ENCODE results near the gene APOL6.
A peak's percentile ranks its signal among the peaks of the same experiment; 100 is the strongest.
"Not testable (repeated sequence)": the region's sequence is repeated elsewhere in the genome, so short reads cannot be mapped to it uniquely, and the experiment has no call there.

Gene APOL6

DNA sequence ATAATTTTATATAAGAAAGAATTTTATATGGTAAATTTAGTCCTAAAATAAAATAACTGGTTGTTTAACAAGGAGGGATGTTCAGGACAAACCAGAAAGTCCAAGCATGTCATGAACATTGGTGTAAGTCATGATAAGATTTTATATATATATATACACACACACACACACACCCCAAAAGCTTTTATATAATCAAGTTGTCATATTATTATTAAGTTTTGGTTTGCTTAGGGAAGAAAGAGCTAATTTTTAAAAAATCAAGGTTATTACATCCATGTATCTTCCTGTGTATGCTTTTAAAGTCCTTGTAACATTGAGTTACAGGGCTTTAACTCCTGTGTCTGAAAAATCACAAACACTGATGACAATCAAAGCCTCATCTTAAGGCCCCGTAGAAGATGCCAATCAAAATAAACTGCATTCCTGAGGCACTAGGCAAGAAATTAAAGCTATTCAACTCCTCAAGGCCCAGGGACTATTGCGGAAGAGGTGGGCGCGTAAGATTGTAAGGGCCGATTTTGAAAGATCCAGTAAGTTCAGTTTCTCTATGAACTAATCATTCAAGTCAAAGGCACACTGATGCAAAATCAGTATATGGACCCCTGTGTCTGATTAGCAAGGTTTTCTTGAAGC, 16.8 kb downstream of the APOL6 start:
- H3K27me3 Mint-ChIP-seq (ENCODE audit: low read depth, poor library complexity): no peaks in the 10 kb centered on the region

DNA sequence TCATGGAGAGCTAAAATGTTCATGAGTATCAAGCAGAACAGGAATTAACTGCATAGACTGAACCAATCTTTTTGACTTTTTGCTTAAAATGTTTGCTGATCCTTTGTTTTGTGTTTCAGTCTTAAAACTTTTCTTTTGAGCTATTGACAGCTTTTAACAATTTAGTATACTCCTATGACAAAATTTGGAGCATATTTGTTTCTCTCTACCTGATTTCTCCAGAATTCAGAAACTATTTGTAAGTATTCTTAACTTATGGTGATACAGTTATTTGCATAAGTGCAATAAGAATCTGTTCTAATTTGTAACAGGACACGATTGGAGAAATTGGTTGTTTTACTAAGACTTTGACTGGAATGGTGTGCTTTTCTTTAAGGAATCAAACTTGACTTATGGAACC, 18.5 kb downstream of the APOL6 start:
- peaks cover 68% of the 10 kb centered on the region for H3K9me3 Mint-ChIP-seq
- H3K27me3 Mint-ChIP-seq (ENCODE audit: low read depth, poor library complexity); H3K4me1 Mint-ChIP-seq; H3K4me3 Mint-ChIP-seq; H3K36me3 Mint-ChIP-seq (ENCODE audit: low read depth); H3K27ac Mint-ChIP-seq; DNase-seq: not testable (repeated sequence)

More for the DNA sequence above, 16.8 kb downstream of the APOL6 start:
- H3K27ac Mint-ChIP-seq: no peak overlapping the region
- peaks cover 57% of the 10 kb centered on the region for H3K9me3 Mint-ChIP-seq
- peaks cover 4% of the 10 kb centered on the region for H3K36me3 Mint-ChIP-seq (ENCODE audit: low read depth)
- no peak for DNase-seq
- peaks cover 7% of the 10 kb centered on the region for H3K4me1 Mint-ChIP-seq
- H3K4me3 Mint-ChIP-seq: no peak overlapping the region
- TF ChIP-seq, protein P1, sequence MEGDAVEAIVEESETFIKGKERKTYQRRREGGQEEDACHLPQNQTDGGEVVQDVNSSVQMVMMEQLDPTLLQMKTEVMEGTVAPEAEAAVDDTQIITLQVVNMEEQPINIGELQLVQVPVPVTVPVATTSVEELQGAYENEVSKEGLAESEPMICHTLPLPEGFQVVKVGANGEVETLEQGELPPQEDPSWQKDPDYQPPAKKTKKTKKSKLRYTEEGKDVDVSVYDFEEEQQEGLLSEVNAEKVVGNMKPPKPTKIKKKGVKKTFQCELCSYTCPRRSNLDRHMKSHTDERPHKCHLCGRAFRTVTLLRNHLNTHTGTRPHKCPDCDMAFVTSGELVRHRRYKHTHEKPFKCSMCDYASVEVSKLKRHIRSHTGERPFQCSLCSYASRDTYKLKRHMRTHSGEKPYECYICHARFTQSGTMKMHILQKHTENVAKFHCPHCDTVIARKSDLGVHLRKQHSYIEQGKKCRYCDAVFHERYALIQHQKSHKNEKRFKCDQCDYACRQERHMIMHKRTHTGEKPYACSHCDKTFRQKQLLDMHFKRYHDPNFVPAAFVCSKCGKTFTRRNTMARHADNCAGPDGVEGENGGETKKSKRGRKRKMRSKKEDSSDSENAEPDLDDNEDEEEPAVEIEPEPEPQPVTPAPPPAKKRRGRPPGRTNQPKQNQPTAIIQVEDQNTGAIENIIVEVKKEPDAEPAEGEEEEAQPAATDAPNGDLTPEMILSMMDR (IDR thresholded peaks at IDR 0.05): no peak

DNA sequence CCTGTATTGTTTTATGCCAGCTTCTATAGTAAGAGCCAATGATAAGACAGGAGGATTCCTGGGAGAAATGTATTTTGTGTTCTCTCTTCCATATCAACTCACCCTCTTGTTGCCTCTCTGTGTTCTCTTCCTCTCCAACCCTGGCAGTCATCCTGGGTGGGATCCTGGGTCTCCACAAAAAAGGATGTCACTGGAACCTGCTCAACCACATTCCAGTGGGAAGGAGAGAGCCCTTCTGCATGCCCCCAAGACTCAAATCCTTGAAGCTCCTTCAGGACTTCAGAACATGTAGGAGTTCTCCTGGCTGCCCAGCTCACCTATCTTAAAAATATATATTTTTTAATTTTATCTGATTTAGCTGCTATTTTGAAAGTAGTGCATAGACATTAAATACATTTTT, 26.1 kb downstream of the APOL6 start:
- Mint-ChIP-seq H3K4me3 (no peak overlapping the region), H3K27me3 (ENCODE audit: low read depth, poor library complexity) (peaks cover 6% of the 10 kb centered on the region), H3K4me1 (peaks cover 12% of the 10 kb centered on the region), H3K27ac (no peak overlapping the region), H3K9me3 (peaks cover 50% of the 10 kb centered on the region), H3K36me3 (ENCODE audit: low read depth) (no peaks in the 10 kb centered on the region)
- TF ChIP-seq, protein P1 (IDR thresholded peaks at IDR 0.05): no peak
- DNase-seq: no peak

DNA sequence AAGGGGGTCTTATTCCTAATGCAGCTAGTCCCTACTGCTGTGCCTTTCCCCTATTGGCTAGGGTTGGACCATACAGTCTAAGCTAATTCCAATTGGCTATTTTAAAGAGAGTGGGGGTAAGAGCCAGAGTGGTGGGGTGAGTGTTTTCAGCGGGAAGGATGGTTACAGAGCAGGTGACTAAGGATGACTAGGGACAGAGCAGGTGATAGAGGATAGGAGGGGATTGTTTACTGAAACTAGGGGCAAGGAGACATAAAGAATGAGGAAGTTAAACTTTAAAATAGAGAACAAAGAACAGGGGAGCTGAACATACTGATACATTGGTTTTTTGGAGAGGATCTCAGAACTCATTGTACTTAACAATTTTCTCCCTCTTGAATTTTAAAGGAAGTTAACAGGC, 27.8 kb downstream of the APOL6 start:
- DNase-seq: not testable (repeated sequence)
- Mint-ChIP-seq H3K9me3 (peaks cover 42% of the 10 kb centered on the region), H3K27ac (peak overlapping the region; percentile 2)

DNA sequence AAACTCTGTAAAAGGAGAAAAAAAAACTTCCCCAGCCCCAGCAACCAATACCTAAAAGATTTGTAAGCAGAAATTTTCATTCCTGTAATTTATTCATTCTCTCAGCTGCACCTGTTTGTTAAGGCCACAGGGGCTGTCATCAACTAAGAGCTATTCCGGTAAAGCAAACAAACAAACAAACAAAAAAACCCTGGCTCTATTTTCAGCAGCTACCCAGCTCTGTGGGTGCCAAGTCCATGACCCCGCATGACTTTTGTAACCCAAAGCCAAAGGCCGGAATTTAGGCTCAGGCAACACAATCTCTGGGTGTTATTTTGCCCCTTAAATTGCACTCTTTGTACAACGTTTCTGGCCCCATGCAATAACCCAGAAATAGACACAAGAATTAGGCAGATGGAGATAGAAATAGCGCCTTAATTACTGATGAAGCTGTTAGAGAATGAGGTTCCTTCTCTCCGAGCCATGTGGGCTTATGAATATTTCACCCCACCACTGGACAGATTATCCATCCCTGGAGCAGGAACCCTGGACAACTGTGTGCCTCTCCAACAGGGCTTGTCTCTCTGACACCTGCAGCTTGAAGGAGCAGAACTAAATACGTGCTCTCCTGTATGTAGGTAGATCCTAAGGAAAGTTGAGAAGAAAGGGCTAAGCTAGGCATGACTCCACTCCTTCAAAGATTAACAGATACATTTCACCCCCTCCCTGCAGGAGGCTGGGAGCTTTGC, 29.4 kb downstream of the APOL6 start:
- TF ChIP-seq, protein P1 (IDR thresholded peaks at IDR 0.05): no peak
- Mint-ChIP-seq H3K27me3 (ENCODE audit: low read depth, poor library complexity) (peaks cover 6% of the 10 kb centered on the region), H3K9me3 (peaks cover 38% of the 10 kb centered on the region), H3K4me1 (peaks cover 12% of the 10 kb centered on the region), H3K27ac (no peak overlapping the region), H3K36me3 (ENCODE audit: low read depth) (no peaks in the 10 kb centered on the region), H3K4me3 (peak overlapping the region; percentile 6)
- no peak for DNase-seq

More for the DNA sequence above, 27.8 kb downstream of the APOL6 start:
- not testable (repeated sequence) for H3K36me3 Mint-ChIP-seq (ENCODE audit: low read depth); H3K27me3 Mint-ChIP-seq (ENCODE audit: low read depth, poor library complexity); H3K4me3 Mint-ChIP-seq
- H3K4me1 Mint-ChIP-seq: peaks cover 12% of the 10 kb centered on the region

DNA sequence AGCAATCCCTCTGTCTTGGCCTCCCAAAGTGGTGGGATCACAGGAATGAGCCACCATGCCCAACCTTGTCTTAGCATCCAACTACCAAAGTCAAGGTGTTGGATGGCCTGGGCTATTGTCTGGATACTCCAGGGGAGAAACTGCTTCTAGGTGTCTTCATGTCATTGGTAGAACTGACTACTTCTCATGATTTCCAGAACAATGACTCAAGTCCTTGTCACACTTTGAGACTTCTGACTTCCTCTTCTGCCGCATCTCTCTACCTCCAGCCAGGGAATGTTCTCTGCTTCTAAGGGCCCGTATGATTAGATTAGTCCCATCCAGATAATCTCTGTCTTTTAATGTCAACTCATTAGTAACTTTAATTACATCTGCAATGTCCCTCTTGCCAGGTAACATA, 30.6 kb downstream of the APOL6 start:
- TF ChIP-seq, protein P1 (IDR thresholded peaks at IDR 0.05): no peak
- Mint-ChIP-seq H3K4me3 (no peak overlapping the region), H3K9me3 (peaks cover 32% of the 10 kb centered on the region), H3K27ac (no peak overlapping the region), H3K4me1 (peaks cover 12% of the 10 kb centered on the region), H3K36me3 (ENCODE audit: low read depth) (no peaks in the 10 kb centered on the region), H3K27me3 (ENCODE audit: low read depth, poor library complexity) (peaks cover 9% of the 10 kb centered on the region)
- DNase-seq: no peak

DNA sequence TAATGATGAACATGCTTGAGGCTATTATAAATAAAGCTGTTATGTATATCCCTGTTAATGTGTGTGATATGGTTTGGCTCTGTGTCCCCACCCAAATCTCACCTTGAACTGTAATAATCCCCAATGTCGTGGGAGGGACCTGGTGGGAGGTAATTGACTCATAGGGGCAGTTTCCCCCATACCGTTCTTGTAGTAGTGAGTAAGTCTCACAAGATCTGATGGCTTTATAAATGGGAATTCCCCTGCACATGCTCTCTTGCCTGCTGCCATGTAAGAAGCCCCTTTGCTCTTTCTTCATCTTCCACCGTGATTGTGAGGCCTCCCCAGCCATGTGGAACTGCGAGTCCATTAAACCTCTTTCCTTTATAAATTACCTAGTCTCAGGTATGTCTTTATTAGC, 31.2 kb downstream of the APOL6 start:
- DNase-seq; H3K4me3 Mint-ChIP-seq; H3K27ac Mint-ChIP-seq; H3K36me3 Mint-ChIP-seq (ENCODE audit: low read depth): not testable (repeated sequence)
- Mint-ChIP-seq H3K4me1 (peaks cover 12% of the 10 kb centered on the region), H3K9me3 (peaks cover 28% of the 10 kb centered on the region), H3K27me3 (ENCODE audit: low read depth, poor library complexity) (peaks cover 10% of the 10 kb centered on the region)
